WTC11 (cell line): Measurements from ENCODE around the gene ATP9B. TPM values are rescaled to one million over a fixed set of nuclear protein-coding genes. Genes with fewer than 3 reads are reported as not detected.
"Not testable (repeated sequence)": the region's sequence is repeated elsewhere in the genome, so short reads cannot be mapped to it uniquely, and the experiment has no call there.

Experiments
- ATAC-seq: fragments of 200-7000 bp; cut with Tn5 transposase; 2 replicates; pipeline ENCODE4 v1.10.0; 2021; ENCODE audit warnings: mild to moderate bottlenecking, moderate library complexity
- CTCF ChIA-PET: fragments of 300-600 bp; sonication (Branson Sonifier 250); formaldehyde crosslinking; loops from one replicate; lab custom pipeline; 2021; ENCODE audit warnings: antibody characterized with exemption; lab: Charles Lee
- POLR2A ChIA-PET: fragments of 350-600 bp; sonication (Branson Sonifier 250); formaldehyde crosslinking; loops from one replicate; lab custom pipeline; 2021; ENCODE audit warnings: antibody characterized with exemption; lab: Charles Lee
- DNase-seq: peaks from one replicate; pipeline ENCODE4 v3.0.0; 2021; ENCODE audit warnings: low spot score
- H3K27ac Mint-ChIP-seq: 2 replicates; pipeline ENCODE4 v1.8.0; 2021; ENCODE audit warnings: mixed read lengths
- H3K27me3 Mint-ChIP-seq: 2 replicates; pipeline ENCODE4 v1.8.0; 2021; ENCODE audit warnings: low read depth, mild to moderate bottlenecking, moderate library complexity, mixed read lengths
- H3K36me3 Mint-ChIP-seq: 2 replicates; pipeline ENCODE4 v1.8.0; 2021; ENCODE audit warnings: mixed read lengths
- H3K4me1 Mint-ChIP-seq: 2 replicates; pipeline ENCODE4 v1.8.0; 2022; ENCODE audit warnings: mixed read lengths
- H3K4me3 Mint-ChIP-seq: 2 replicates; pipeline ENCODE4 v1.8.0; 2021; ENCODE audit warnings: mild to moderate bottlenecking, moderate library complexity, mixed read lengths
- H3K9me3 Mint-ChIP-seq: 2 replicates; pipeline ENCODE4 v1.8.0; 2021; ENCODE audit warnings: mixed read lengths
- CREB1 ChIP-seq: sonication (generic); formaldehyde crosslinking; IDR thresholded peaks from 2 replicates; pipeline ENCODE4 v1.8.0; 2023; ENCODE audit warnings: mild to moderate bottlenecking, missing genetic modification reagents
- CREM ChIP-seq: sonication (generic); formaldehyde crosslinking; IDR thresholded peaks from 2 replicates; pipeline ENCODE4 v1.8.1; 2022; ENCODE audit warnings: mild to moderate bottlenecking, missing genetic modification reagents, moderate library complexity
- GABPB1 ChIP-seq: sonication (generic); formaldehyde crosslinking; IDR thresholded peaks from 2 replicates; pipeline ENCODE4 v1.8.1; 2023; ENCODE audit warnings: mild to moderate bottlenecking, missing genetic modification reagents
- GTF2I ChIP-seq: fragments of 250-450 bp; sonication (Bioruptor Pico); conservative IDR thresholded peaks from 2 replicates; pipeline ENCODE4 v1.4.0; 2021; ENCODE audit warnings: mild to moderate bottlenecking
- IRF2 ChIP-seq: sonication (generic); formaldehyde crosslinking; IDR thresholded peaks from 2 replicates; pipeline ENCODE4 v1.8.0; 2022; ENCODE audit warnings: low read depth, missing genetic modification reagents, borderline replicate concordance
- SP1 ChIP-seq: sonication (generic); formaldehyde crosslinking; conservative IDR thresholded peaks from 2 replicates; pipeline ENCODE4 v1.8.1; 2022; ENCODE audit warnings: missing genetic modification reagents
- ZNF121 ChIP-seq: sonication (generic); formaldehyde crosslinking; IDR thresholded peaks from 2 replicates; pipeline ENCODE4 v1.8.0; 2023; ENCODE audit warnings: missing genetic modification reagents
- ZNF232 ChIP-seq: sonication (generic); formaldehyde crosslinking; IDR thresholded peaks from 2 replicates; pipeline ENCODE4 v1.8.0; 2022; ENCODE audit warnings: mild to moderate bottlenecking, missing genetic modification reagents
- total RNA-seq: library from RNA; stranded (reverse); gene quantifications from 3 replicates; pipeline ENCODE4 v1.2.3, GENCODE V29; 2021
- TF ChIP-seq, protein P1 (sequence below): sonication (generic); formaldehyde crosslinking; IDR thresholded peaks from 2 replicates; pipeline ENCODE4 v1.8.1; 2023; ENCODE audit warnings: mild to moderate bottlenecking, missing genetic modification reagents
- TF ChIP-seq, protein P2 (sequence below): fragments of 200-600 bp; IDR thresholded peaks from 2 replicates; pipeline ENCODE4 v1.8.0; 2022; ENCODE audit warnings: antibody characterized with exemption
- TF ChIP-seq, protein P3 (sequence below): fragments of 250-450 bp; sonication (Bioruptor Pico); IDR thresholded peaks from 2 replicates; pipeline ENCODE4 v1.9.0; 2021; ENCODE audit warnings: mild to moderate bottlenecking
- TF ChIP-seq, protein P4 (sequence below): sonication (generic); formaldehyde crosslinking; IDR thresholded peaks from 2 replicates; pipeline ENCODE4 v1.8.1; 2023; ENCODE audit warnings: mild to moderate bottlenecking, missing genetic modification reagents, moderate library complexity
- TF ChIP-seq, protein P5 (sequence below): sonication (generic); formaldehyde crosslinking; IDR thresholded peaks from 2 replicates; pipeline ENCODE4 v1.8.0; 2022; ENCODE audit warnings: mild to moderate bottlenecking, missing genetic modification reagents
- TF ChIP-seq, protein P6 (sequence below): sonication (generic); formaldehyde crosslinking; IDR thresholded peaks from 2 replicates; pipeline ENCODE4 v1.8.1; 2023; ENCODE audit warnings: mild to moderate bottlenecking, missing genetic modification reagents, borderline replicate concordance

The ATP9B gene
- total RNA-seq, 1 experiment from 2014 or later = 19.0 TPM

DNA sequence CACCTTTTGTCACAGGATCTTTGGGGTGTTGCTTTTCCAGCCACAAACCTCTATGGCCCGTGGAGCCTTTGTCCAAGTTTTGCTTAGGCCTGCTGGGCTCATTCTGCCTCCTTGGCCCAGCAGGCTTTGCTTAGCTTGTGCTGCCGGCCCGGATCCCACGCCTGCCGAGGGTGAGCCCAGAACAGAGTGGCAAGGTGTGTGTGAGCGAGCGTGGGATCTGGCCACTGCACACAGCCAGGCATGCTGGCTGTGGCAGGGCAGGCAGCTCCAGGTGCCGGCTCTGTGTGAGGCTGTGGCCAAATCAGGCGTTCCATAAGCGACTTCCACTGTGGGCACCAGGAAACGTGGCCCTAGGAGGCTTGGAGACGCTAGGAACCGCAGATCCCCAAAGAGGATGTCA is 97.5 kb downstream of the ATP9B start (continued):
- TF ChIP-seq, protein P1, sequence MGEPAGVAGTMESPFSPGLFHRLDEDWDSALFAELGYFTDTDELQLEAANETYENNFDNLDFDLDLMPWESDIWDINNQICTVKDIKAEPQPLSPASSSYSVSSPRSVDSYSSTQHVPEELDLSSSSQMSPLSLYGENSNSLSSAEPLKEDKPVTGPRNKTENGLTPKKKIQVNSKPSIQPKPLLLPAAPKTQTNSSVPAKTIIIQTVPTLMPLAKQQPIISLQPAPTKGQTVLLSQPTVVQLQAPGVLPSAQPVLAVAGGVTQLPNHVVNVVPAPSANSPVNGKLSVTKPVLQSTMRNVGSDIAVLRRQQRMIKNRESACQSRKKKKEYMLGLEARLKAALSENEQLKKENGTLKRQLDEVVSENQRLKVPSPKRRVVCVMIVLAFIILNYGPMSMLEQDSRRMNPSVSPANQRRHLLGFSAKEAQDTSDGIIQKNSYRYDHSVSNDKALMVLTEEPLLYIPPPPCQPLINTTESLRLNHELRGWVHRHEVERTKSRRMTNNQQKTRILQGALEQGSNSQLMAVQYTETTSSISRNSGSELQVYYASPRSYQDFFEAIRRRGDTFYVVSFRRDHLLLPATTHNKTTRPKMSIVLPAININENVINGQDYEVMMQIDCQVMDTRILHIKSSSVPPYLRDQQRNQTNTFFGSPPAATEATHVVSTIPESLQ (CRISPR knock-in tag) = no peak
- TF ChIP-seq, protein P2, sequence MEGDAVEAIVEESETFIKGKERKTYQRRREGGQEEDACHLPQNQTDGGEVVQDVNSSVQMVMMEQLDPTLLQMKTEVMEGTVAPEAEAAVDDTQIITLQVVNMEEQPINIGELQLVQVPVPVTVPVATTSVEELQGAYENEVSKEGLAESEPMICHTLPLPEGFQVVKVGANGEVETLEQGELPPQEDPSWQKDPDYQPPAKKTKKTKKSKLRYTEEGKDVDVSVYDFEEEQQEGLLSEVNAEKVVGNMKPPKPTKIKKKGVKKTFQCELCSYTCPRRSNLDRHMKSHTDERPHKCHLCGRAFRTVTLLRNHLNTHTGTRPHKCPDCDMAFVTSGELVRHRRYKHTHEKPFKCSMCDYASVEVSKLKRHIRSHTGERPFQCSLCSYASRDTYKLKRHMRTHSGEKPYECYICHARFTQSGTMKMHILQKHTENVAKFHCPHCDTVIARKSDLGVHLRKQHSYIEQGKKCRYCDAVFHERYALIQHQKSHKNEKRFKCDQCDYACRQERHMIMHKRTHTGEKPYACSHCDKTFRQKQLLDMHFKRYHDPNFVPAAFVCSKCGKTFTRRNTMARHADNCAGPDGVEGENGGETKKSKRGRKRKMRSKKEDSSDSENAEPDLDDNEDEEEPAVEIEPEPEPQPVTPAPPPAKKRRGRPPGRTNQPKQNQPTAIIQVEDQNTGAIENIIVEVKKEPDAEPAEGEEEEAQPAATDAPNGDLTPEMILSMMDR = no peak
- TF ChIP-seq CREB1 (CRISPR knock-in tag) (no peak), ZNF121 (CRISPR knock-in tag) (no peak), IRF2 (CRISPR knock-in tag) (no peak), ZNF232 (CRISPR knock-in tag) (no peak)
- TF ChIP-seq, protein P3, sequence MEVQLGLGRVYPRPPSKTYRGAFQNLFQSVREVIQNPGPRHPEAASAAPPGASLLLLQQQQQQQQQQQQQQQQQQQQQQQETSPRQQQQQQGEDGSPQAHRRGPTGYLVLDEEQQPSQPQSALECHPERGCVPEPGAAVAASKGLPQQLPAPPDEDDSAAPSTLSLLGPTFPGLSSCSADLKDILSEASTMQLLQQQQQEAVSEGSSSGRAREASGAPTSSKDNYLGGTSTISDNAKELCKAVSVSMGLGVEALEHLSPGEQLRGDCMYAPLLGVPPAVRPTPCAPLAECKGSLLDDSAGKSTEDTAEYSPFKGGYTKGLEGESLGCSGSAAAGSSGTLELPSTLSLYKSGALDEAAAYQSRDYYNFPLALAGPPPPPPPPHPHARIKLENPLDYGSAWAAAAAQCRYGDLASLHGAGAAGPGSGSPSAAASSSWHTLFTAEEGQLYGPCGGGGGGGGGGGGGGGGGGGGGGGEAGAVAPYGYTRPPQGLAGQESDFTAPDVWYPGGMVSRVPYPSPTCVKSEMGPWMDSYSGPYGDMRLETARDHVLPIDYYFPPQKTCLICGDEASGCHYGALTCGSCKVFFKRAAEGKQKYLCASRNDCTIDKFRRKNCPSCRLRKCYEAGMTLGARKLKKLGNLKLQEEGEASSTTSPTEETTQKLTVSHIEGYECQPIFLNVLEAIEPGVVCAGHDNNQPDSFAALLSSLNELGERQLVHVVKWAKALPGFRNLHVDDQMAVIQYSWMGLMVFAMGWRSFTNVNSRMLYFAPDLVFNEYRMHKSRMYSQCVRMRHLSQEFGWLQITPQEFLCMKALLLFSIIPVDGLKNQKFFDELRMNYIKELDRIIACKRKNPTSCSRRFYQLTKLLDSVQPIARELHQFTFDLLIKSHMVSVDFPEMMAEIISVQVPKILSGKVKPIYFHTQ (CRISPR knock-in tag) = no peak
- TF ChIP-seq, protein P4, sequence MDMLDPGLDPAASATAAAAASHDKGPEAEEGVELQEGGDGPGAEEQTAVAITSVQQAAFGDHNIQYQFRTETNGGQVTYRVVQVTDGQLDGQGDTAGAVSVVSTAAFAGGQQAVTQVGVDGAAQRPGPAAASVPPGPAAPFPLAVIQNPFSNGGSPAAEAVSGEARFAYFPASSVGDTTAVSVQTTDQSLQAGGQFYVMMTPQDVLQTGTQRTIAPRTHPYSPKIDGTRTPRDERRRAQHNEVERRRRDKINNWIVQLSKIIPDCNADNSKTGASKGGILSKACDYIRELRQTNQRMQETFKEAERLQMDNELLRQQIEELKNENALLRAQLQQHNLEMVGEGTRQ (CRISPR knock-in tag) = no peak

DNA sequence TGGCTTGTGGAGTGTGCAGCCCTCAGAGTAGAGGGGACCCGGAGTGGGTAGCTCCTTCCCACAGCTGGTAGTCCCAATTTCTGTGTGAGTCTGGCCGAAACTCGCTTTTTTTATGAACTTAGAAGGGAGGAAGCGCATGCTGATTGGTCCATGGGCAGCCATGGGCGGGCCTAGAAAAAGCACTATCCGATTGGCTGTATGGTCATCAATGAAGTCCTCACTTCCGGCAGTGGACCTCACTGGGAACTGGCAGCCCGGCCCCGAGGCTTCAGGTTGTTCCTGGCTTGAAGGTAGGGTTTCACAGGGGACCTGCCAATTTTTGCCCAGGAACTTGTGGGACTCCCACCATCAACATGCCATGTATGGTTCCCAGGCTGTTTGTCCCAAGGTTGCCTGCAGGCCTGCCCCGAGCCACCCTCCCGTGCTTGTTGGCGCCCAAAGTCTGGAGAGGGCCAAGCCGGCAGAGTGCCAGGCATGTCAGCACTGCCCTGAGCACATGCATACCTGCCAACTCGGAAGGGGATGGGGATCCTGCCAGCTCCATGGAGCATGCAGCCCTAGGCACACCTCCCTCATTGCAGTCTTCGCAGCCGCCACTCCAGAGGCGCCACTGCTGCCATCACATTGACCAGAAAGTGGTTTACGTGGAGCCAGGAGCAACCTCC is 98.5 kb downstream of the ATP9B start:
- TF ChIP-seq SP1 (no peak), GTF2I (no peak), GABPB1 (no peak)
- TF ChIP-seq, protein P5, sequence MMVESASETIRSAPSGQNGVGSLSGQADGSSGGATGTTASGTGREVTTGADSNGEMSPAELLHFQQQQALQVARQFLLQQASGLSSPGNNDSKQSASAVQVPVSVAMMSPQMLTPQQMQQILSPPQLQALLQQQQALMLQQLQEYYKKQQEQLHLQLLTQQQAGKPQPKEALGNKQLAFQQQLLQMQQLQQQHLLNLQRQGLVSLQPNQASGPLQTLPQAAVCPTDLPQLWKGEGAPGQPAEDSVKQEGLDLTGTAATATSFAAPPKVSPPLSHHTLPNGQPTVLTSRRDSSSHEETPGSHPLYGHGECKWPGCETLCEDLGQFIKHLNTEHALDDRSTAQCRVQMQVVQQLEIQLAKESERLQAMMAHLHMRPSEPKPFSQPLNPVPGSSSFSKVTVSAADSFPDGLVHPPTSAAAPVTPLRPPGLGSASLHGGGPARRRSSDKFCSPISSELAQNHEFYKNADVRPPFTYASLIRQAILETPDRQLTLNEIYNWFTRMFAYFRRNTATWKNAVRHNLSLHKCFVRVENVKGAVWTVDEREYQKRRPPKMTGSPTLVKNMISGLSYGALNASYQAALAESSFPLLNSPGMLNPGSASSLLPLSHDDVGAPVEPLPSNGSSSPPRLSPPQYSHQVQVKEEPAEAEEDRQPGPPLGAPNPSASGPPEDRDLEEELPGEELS (CRISPR knock-in tag) = no peak
- Mint-ChIP-seq H3K4me1 (peaks cover 7% of the 10 kb centered on the region), H3K27me3 (no peaks in the 10 kb centered on the region), H3K4me3 (no peak overlapping the region), H3K9me3 (no peaks in the 10 kb centered on the region; the same call in 1 of the 2 replicates), H3K36me3 (peaks cover 29% of the 10 kb centered on the region), H3K27ac (no peak overlapping the region)
- ATAC-seq = no peak
- ChIA-PET POLR2A (no interaction called here), CTCF (no interaction called here)
- no peak for DNase-seq

DNA sequence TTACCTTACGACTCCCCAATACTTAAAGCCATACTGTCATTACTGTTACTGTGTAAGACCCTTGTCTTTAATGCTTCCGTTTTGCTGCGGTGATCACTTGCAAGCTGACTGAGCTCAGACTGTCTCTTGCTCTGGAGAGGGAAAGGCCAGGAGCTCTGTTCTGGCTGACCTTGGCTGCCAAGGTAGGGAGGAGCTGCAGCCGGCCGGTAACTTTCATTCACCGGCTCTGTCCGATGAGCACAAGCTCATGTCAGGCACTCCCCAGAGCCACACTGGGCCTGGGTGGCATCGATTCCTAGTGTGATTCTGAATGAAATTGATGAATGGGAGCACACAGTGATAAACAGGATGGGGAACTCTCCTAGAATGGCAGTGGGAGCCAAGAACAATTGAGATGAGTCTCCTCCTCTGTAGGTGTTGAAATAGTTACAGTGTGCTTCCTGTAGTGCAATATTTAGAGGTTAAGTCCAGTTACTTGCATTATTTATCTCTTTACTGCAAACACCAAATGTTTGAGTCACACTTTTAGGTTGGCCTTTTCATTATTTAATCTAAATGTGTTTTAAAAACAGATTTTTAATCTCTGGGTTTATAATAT is 100.9 kb downstream of the ATP9B start:
- POLR2A ChIA-PET = no interaction called here
- Mint-ChIP-seq H3K27me3 (no peaks in the 10 kb centered on the region), H3K27ac (peak overlapping the region; percentile 6; the same call in 1 of the 2 replicates), H3K36me3 (peaks cover 32% of the 10 kb centered on the region), H3K9me3 (no peaks in the 10 kb centered on the region; the same call in 1 of the 2 replicates), H3K4me3 (no peak overlapping the region), H3K4me1 (peaks cover 7% of the 10 kb centered on the region)
- peak; percentile 56 for ATAC-seq
- TF ChIP-seq CREB1 (CRISPR knock-in tag) (no peak), CREM (no peak)
- TF ChIP-seq, protein P6, sequence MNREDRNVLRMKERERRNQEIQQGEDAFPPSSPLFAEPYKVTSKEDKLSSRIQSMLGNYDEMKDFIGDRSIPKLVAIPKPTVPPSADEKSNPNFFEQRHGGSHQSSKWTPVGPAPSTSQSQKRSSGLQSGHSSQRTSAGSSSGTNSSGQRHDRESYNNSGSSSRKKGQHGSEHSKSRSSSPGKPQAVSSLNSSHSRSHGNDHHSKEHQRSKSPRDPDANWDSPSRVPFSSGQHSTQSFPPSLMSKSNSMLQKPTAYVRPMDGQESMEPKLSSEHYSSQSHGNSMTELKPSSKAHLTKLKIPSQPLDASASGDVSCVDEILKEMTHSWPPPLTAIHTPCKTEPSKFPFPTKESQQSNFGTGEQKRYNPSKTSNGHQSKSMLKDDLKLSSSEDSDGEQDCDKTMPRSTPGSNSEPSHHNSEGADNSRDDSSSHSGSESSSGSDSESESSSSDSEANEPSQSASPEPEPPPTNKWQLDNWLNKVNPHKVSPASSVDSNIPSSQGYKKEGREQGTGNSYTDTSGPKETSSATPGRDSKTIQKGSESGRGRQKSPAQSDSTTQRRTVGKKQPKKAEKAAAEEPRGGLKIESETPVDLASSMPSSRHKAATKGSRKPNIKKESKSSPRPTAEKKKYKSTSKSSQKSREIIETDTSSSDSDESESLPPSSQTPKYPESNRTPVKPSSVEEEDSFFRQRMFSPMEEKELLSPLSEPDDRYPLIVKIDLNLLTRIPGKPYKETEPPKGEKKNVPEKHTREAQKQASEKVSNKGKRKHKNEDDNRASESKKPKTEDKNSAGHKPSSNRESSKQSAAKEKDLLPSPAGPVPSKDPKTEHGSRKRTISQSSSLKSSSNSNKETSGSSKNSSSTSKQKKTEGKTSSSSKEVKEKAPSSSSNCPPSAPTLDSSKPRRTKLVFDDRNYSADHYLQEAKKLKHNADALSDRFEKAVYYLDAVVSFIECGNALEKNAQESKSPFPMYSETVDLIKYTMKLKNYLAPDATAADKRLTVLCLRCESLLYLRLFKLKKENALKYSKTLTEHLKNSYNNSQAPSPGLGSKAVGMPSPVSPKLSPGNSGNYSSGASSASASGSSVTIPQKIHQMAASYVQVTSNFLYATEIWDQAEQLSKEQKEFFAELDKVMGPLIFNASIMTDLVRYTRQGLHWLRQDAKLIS (CRISPR knock-in tag) = no peak
- CTCF ChIA-PET = no interaction called here
- no peak for DNase-seq

DNA sequence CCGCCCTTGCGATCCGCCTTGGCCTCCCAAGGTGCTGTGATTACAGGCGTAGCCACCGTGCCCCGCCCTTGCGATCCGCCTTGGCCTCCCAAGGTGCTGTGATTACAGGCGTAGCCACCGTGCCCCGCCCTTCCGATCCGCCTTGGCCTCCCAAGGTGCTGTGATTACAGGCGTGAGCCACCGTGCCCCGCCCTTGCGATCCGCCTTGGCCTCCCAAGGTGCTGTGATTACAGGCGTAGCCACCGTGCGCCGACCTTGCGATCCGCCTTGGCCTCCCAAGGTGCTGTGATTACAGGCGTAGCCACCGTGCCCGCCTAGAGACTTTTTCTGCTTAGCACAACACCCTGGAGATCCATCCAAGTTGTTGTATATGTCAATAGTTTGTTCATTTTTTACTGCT is 103.1 kb downstream of the ATP9B start:
- POLR2A ChIA-PET, H3K27ac Mint-ChIP-seq, H3K4me1 Mint-ChIP-seq, H3K9me3 Mint-ChIP-seq, ATAC-seq, DNase-seq, CTCF ChIA-PET, H3K27me3 Mint-ChIP-seq, H3K4me3 Mint-ChIP-seq: not testable (repeated sequence)
- H3K36me3 Mint-ChIP-seq = peaks cover 13% of the 10 kb centered on the region; the same call in 1 of the 2 replicates
